ENCODE measurements around the gene DCAF10. TPM values are rescaled to one million over a fixed set of nuclear protein-coding genes. Genes with fewer than 3 reads are reported as not detected.

DCAF10 gene
- total and polyA plus RNA-seq, 2 of the 13 experiments (the other 11 are each of a cell fraction or from before 2014, with no cell fraction given): 9.2 to 20.3 TPM

DNA sequence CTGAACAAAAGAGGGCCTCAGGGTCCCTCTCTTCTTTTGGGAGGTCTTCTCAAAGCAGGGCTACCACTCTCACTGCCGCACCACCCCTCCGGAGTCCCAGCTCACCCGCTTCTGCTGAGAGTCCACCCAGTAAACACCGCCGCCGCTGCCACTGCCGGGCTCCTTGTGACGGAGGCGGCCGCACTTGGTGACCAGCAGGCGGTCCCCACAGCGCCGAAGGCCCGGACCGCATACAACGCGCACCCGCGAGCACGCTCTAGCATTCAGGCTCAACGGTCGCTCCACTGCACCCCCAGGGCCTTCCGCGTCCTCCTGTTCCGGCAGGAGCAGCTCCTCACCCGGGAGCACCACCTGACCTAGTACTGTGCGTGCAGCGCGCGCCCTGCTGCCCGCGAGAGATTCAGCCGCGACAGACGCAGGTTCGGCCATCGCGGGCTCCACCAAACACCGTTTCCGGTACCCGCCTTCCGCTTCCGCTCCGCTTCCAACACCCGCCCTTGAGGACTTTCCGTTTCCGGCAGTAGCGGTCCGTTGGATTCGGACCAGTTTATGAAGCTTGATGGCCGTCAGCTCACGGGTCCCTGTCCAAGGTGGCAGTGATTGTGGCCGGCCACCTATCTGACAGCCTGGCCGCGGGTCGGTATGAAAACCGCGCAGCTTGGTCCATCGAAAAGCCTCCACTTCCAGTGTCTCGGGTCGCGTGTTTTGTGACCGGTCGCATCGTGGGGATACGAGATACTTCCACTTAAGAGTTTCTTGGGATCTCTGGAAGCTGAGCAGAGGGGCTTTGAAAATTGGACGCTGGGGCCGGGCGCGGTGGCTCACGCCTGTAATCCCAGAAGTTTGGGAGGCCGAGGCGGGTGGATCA is 15.7 kb upstream of the DCAF10 start, which contains the start of gene EXOSC3 (continued):
- TF ChIP-seq PLSCR1 (CRISPR knock-in tag; IDR thresholded peaks at IDR 0.05; ENCODE audit: borderline replicate concordance): no peak
- TF ChIP-seq ZBTB14 (CRISPR knock-in tag; IDR thresholded peaks at IDR 0.05): no peak
- peak; percentile 60; the same call in 1 of the 2 replicates for TF ChIP-seq HBP1 (CRISPR knock-in tag; IDR thresholded peaks at IDR 0.05; ENCODE audit: low read depth)
- no peak for TF ChIP-seq ZSCAN29 (CRISPR knock-in tag; conservative IDR thresholded peaks at IDR 0.05)
- TF ChIP-seq PAXIP1 (CRISPR knock-in tag; conservative IDR thresholded peaks at IDR 0.05): peak; percentile 37; the same call in 1 of the 2 replicates
- TF ChIP-seq, protein P1, sequence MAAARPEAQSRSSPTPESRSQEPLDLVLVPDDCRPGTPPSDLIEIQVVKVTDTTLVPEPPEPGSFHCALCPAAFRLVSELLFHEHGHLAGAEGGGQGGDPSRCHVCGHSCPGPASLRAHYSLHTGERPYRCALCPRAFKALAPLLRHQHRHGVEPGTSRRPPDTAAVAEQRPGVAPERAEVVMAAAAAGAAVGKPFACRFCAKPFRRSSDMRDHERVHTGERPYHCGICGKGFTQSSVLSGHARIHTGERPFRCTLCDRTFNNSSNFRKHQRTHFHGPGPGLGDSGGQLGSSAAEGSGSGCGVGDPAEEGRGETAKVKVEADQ (CRISPR knock-in tag; IDR thresholded peaks at IDR 0.05; ENCODE audit: borderline replicate concordance): peak; percentile 95
- no peak for TF ChIP-seq MTF1 (CRISPR knock-in tag; IDR thresholded peaks at IDR 0.05)
- no peak for TF ChIP-seq AKAP8 (CRISPR knock-in tag; IDR thresholded peaks at IDR 0.05)
- peak; percentile 81; the same call in 1 of the 2 replicates for TF ChIP-seq SNAI1 (CRISPR knock-in tag; IDR thresholded peaks at IDR 0.05; ENCODE audit: borderline replicate concordance)
- no peak for TF ChIP-seq FLYWCH1 (CRISPR knock-in tag; IDR thresholded peaks at IDR 0.05)
- TF ChIP-seq NCOA5 (CRISPR knock-in tag; IDR thresholded peaks at IDR 0.05): no peak
- TF ChIP-seq ZNF3 (CRISPR knock-in tag; IDR thresholded peaks at IDR 0.05): no peak
- 0 out of 2 replicates have a peak, but pooled peaks have one; percentile 53 for TF ChIP-seq ZSCAN5A (CRISPR knock-in tag; IDR thresholded peaks at IDR 0.05; ENCODE audit: borderline replicate concordance)
- TF ChIP-seq ZNF569 (CRISPR knock-in tag; IDR thresholded peaks at IDR 0.05; ENCODE audit: borderline replicate concordance): no peak
- TF ChIP-seq KDM5A (IDR thresholded peaks at IDR 0.05; ENCODE audit: borderline replicate concordance, low read length): peak; percentile 95
- no peak for TF ChIP-seq TAF15 (IDR thresholded peaks at IDR 0.05; ENCODE audit: low read depth, low read length, poor library complexity, severe bottlenecking)

Measured in HepG2 (cell line).